GM10266 (cell line): ENCODE data around the gene LSM12.
"Not testable (repeated sequence)": the region's sequence is repeated elsewhere in the genome, so short reads cannot be mapped to it uniquely, and the experiment has no call there.

Experiments used
- DNase-seq: peaks from one replicate; pipeline ENCODE4 v3.0.0; 2012; ENCODE audit errors: extremely low spot score
- CTCF ChIP-seq: IDR thresholded peaks from 2 replicates; pipeline ENCODE4 v1.5.1; 2012; ENCODE audit warnings: mild to moderate bottlenecking, low read depth; ENCODE audit not compliant: control insufficient read depth, insufficient read depth; ENCODE audit errors: missing control alignments

LSM12 gene

DNA sequence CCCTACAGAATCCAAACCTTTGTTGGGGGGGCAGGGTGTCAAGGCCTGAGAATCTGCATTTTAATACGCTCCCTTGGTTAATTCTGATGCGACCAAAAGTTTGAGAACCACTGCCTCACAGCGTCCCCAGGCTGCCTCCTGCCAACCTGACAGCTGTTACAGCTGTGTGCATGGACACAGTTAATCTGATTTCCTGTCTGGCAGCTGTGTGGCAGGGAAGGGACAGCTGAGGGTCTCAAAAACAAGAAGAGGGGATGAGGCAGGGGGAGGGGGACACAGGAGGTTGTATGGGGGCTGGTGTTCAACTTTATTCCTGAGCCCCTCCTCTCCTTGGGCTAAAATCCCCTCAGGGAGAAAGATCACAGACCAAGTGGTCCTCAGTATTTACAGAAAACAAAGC, 39.5 kb upstream of the LSM12 start:
- TF ChIP-seq CTCF = no peak
- DNase-seq = no peak

DNA sequence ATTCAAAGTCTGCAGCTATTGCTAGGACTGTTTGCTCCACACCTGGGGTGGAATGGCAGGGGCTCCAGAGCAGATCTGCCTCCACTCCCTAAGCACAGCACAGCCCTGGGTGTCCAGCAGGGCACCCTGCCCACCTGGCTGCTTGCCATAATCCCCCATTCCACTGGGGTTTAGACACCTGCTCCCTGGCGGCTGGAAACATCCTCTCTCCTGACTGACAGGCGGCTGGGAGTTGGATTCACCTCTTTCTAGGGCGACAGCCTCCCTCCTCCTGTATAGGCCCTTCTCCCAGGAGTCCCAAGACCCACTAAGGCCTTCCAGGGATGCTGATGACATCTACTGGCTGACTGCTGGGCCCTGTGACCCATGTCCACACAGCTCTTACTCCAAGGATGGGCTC, 39.0 kb upstream of the LSM12 start:
- no peak for TF ChIP-seq CTCF
- no peak for DNase-seq

DNA sequence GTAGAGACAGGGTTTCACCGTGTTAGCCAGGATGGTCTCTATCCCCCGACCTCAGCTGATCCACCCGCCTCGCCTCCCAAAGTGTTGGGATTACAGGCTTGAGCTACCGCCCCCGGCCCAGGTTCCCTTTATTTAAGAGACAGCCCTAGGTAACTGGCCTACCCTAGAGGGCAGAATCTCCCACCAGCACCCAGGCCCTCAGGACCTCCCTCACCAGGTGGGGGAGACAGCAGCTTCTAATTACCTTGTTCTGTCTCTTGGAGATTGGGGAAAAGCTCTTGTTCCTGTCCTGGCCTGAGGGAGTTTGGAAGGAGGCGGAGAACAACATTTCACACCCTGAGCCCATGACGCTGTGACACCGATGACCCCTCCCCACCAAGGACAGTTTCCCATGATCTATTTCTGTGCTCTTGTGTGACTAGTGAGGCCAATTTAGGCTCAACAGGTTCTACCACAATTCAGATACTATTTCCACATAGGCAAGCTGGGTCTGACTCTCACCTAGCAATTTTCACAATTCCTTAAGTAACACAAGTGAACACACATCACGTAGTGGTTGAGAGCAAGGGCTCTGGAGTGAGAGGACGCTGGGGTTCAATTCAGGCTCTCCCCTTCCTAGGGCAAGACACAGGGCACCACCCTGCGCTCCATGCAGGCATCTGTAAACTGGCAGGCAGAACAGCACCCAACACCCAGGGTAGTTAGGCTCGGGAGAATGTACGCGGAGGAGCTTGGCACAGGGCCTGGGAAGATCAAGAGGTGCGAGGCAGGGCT, 36.6 kb upstream of the LSM12 start:
- TF ChIP-seq CTCF = no peak
- no peak for DNase-seq

GRCh38 chr17:44101858-44102257, 35.4 kb upstream of the LSM12 start:
- DNase-seq = not testable (repeated sequence)

GRCh38 chr17:44097110-44097958, 30.9 kb upstream of the LSM12 start:
- DNase-seq = no peak
- TF ChIP-seq CTCF = no peak

DNA sequence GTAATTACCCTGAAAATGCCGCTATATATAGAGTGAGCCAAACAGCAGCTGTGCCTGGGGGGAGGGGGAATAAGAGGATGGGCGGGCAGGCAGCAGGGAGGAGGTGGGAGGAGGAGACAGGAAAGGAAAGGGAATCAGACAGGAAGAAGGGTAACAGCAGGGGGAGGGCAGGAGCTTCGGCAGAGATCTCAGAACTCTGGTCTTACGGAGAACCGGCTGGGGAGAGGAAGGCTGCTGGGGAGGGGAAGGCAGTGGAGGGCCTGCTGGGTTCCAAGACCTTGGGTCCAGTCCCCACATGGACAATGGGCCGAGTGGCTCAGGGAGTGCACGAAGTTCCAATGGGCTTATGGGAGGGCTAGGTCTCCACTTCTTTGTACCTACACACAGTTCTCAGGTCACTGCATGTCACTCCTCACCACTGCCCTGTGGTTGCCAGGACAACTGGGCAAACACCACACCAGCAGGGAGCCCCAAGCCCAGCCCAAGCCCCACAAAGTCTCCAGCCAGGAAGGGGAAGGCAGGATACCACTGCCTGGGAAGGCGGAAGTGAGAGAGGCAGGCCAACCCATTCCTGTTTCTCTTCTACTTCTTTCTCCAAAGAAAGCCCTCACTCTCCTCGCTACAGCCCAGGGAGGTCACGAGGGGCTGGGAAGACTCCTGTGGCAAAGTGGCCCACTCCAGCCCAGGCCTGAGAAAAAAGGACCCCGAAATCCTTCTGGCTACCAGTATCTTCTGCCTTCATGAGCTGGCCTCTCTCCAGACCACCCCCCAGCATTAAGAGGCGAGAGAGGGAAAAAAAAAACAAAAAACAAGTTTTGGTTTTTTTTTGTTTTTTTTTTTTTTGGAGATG, 29.4 kb upstream of the LSM12 start:
- TF ChIP-seq CTCF = no peak
- peak; percentile 66 for DNase-seq

DNA sequence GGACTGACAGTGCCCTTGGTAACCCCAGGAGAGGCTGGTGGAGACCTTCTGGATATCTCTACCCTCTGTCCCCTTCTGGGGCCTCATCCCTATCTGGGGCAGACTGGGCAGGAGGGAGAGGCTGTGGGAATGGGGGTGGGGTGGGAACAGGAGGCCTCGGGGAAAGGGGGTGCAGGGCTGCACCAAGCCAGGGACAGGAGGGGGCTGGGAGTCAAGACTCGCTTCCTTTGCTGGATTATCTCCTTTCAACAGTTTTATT, 28.8 kb upstream of the LSM12 start:
- no peak for DNase-seq
- no peak for TF ChIP-seq CTCF
